HL-60 (cell line): Measurements from ENCODE around the gene KDELR3.

Experiments
- GABPA ChIP-seq: IDR thresholded peaks from 2 replicates; pipeline ENCODE4 v1.6.1; 2012; ENCODE audit warnings: low read depth
- POLR2AphosphoS5 ChIP-seq: IDR thresholded peaks from 2 replicates; pipeline ENCODE4 v1.6.1; 2012; ENCODE audit warnings: low read depth
- TF ChIP-seq, protein P1 (sequence below): IDR thresholded peaks from one replicate; pipeline ENCODE4 v1.5.1; 2011; ENCODE audit warnings: low read length, control low read depth, inconsistent platforms; ENCODE audit not compliant: insufficient read depth

DNA sequence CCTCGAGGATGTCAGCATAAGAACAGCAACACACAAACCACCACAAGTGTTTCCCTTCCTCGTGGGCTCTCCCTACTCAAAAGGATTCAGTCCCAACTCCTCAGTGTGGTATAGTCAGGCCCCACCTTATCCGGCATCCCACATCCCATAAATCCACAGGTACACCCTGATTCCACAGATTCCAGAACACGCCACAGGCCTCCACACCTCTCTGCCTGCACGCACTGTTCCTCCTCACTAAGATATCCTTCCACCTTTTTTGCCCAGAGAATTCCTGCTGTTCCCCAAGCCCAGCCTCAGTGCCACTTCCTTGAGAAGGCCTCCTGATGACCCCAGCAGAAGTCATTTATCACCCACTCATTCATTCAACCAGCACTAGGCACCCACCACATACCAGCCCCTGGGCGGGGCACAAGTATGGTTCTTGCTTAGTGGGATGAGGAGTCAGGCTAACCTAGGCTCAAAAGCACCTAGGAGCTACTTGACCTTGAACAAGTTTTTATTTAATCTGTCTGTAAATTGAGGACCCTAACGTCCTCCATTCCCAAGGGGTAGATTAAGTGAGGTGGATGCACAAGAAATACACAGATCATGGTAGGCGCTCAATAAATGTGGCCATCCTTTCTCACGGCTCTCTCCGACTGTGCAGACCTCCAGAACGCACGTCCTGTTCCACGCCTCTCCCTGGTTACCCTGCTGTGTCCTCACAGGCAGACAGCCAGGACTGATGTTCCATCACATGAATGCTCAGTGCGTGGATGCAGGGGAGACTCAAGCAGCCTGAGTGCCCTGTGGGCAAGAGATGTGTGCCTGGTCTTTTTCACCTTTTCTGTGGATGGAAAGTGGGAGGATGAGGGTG, 10.8 kb upstream of the KDELR3 start:
- TF ChIP-seq, protein P1, sequence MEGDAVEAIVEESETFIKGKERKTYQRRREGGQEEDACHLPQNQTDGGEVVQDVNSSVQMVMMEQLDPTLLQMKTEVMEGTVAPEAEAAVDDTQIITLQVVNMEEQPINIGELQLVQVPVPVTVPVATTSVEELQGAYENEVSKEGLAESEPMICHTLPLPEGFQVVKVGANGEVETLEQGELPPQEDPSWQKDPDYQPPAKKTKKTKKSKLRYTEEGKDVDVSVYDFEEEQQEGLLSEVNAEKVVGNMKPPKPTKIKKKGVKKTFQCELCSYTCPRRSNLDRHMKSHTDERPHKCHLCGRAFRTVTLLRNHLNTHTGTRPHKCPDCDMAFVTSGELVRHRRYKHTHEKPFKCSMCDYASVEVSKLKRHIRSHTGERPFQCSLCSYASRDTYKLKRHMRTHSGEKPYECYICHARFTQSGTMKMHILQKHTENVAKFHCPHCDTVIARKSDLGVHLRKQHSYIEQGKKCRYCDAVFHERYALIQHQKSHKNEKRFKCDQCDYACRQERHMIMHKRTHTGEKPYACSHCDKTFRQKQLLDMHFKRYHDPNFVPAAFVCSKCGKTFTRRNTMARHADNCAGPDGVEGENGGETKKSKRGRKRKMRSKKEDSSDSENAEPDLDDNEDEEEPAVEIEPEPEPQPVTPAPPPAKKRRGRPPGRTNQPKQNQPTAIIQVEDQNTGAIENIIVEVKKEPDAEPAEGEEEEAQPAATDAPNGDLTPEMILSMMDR: no peak
- TF ChIP-seq GABPA (no peak), POLR2AphosphoS5 (no peak)
